CD4-positive, alpha-beta T cell treated with Interleukin-15 for 4 hours (primary cell): ENCODE results near the gene CDA.
"Not testable (repeated sequence)": the region's sequence is repeated elsewhere in the genome, so short reads cannot be mapped to it uniquely, and the experiment has no call there.

ENCODE experiments used
- DNase-seq: peaks from one replicate; pipeline ENCODE4 v3.0.0-alpha.2; 2020; ENCODE audit warnings: low spot score

The CDA gene

DNA sequence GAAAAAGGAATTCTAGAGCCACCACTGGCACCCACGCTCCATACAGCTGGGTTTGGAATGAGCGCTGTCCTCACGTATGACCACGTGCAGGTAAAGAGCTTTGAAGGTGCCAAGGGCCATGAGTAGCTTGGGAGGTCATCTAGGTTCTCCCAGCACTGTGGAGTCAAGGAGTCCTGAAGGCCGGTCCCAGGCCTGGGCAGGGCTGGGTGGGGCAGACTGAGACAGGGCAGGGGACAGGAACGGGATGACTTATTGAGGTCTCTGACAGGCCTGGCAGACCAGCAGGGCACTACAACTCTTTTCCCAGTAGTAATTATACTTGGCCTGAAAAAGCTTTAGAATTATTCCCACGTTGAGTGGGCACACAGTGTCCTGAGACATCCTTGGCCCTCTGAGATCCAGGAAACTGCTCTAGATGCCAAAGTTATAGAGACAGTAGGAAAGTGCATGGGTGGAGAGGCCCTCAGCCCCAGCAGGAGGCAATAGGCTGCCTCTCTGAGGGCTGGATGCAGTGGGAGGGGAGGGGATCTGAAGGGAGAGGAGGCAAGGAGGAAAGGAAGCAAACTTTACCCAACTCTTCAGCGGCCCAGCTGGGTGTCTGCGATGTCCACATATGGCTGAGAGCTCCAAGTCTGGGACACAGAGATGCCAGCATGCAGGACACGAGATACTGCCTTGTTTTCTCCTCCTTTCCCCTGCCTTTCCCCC lies 1.8 kb upstream of the CDA start:
- no peak for DNase-seq

GRCh38 chr1:20587661-20588053 lies 1.2 kb upstream of the CDA start:
- no peak for DNase-seq

GRCh38 chr1:20589331-20590278 lies 708 bp downstream of the CDA start:
- no peak for DNase-seq

DNA sequence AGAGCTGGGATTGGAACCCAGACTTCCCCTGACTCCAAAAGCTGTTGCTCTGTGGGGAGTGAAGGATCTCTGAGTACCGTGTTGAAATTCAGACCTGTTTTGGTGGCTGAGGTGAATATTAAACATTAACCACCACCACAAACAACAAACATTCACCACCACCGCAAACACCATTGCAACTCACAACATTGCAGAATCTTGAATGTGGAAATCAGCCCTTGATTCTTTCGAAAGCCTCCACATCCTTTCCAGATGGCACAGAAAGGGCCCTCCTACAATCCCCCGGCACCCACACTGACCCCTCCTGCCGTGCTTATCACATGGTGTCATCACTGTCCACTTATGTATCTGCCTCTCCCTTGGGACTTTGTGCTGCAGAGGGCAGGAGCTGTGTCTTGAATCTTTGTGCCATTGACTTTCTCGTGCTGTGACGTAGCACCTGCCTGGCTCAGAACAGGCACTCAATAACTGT lies 1.4 kb downstream of the CDA start:
- no peak for DNase-seq

DNA sequence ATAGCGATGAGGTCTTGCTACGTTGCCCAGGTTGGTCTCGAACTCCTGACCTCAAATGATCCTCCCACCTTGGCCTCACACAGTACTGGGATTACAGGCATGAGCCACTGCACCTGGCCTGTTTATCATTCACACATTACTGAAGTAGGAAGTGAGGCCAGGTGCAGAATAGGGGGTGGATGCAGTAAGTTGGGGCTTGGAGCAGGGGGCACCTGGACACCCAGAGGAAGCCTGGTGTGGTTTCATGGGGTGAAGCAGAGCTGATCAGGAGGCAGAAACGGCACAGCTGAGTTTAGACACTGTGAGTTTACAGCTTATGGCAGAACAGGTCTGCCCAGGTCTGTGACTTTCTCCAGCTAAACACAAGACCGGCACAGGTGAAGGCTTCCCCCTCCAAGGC lies 4.9 kb downstream of the CDA start:
- DNase-seq: no peak

- DNase-seq: no peak
Observed at GRCh38 chr1:20594746-20595145, 5.8 kb downstream of the CDA start.

GRCh38 chr1:20596106-20596505 lies 7.2 kb downstream of the CDA start:
- DNase-seq: no peak

DNA sequence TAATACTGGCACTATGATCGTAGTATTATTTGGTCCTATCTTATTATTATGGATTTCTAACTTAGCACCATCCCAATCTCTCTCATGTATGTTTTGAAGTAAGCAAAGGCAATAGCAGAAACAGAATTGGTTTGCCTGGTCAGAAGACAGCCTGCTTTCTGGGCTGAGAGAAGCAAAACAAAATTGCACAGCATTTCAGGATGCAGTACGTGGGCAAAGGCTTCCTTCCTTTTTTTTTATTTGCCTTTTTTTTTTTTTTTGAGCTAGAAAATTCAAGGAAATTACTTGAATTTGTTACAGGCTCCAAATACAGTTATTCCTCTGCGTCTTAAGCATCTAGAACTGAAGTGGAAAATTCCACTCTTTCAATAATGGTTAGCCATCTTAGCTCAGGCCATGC lies 8.8 kb downstream of the CDA start:
- DNase-seq: no peak

GRCh38 chr1:20600156-20600555 lies 11.3 kb downstream of the CDA start:
- DNase-seq: no peak

GRCh38 chr1:20601129-20601825 lies 12.4 kb downstream of the CDA start:
- no peak for DNase-seq

- no peak for DNase-seq
Observed at GRCh38 chr1:20602851-20603450, 14.1 kb downstream of the CDA start.

- no peak for DNase-seq
Observed at GRCh38 chr1:20603504-20604464, 14.9 kb downstream of the CDA start.

DNA sequence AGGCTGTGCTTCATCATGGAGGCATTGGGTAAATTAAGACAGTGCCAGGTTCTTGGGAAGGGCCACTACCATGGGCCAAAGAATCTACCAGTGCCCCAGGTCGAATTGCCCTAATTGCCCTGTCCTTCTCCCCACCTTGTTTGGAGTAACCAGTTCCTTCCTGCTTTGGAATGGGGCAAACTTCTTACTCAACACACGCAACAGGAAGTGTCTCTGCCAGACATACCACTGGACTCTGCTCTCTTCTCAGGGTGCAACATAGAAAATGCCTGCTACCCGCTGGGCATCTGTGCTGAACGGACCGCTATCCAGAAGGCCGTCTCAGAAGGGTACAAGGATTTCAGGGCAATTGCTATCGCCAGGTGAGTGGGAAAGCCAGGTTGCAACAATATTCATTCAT lies 15.8 kb downstream of the CDA start:
- DNase-seq: no peak

DNA sequence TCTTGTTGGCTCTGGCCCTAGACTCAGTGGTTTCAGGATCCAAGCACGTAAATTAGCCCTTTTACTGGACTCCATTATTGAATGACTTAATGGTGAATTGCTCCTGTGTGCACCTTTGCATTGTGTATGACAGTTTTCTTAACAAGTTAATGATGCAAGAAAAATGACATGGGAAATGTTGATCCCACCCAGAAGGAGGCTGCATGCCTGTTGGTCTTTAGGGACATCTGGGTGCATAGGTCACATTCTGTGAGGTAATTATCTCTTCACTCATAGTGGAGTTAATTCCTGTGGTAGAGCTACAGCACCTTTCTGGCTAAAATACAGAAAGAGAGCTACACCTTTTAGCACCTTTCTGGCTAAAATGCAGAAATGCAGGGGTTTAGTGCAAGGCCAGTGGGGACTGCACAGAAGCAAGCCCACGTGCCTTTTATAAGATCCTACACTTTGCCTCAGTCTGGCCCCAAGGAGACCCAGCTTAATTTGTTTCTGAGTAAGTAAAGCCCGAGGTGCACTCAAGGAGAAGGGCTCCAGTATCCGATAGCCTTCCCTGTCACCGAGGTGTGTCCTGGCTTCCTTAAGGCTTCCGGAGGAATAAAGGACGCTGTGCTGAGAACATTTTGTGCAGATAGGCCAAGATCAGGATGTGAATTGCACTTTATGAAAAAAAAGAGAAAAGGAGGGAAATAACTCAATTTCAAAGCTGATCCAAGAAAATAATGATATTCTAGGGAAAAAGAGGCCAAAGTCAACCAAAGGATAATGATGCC lies 18.1 kb downstream of the CDA start:
- DNase-seq: not testable (repeated sequence)

GRCh38 chr1:20609541-20609940 lies 20.6 kb downstream of the CDA start:
- DNase-seq: no peak

DNA sequence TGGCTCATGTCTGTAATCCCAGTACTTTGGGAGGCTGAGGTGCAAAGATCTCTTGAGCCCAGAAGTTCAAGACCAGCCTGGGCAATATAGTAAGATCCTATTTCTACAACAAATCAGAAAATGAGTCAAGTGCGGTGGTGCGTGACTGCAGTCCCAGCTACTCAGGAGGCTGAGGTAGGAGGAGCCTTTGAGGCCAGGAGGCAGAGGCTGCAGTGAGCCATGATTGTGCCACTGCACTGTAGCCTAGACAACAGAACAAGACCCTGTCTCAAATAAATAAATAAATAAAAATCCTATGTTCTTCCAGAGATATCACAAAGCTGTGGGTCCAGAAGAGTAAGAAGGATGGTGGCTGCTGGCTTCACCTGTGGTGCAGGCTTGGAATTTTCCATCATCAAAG lies 22.1 kb downstream of the CDA start:
- no peak for DNase-seq

DNA sequence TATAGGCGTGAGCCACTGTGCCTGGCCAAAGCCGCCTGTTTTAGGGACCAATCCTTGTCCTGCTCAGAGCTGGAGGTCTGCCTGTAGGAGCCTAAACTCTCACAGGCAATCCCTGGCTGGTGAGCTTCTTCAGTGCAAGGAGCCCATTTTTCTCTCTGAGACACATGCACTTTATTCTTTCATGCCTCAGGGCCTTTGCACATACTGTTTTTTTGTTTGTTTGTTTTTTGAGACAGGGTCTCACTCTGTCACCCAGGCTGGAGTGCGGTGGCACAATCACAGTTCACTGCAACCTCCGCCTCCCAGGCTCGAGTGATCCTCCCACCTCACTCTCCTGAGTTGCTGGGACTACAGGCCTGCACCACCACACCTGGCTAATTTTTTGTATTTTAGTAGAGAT lies 22.8 kb downstream of the CDA start:
- no peak for DNase-seq

DNA sequence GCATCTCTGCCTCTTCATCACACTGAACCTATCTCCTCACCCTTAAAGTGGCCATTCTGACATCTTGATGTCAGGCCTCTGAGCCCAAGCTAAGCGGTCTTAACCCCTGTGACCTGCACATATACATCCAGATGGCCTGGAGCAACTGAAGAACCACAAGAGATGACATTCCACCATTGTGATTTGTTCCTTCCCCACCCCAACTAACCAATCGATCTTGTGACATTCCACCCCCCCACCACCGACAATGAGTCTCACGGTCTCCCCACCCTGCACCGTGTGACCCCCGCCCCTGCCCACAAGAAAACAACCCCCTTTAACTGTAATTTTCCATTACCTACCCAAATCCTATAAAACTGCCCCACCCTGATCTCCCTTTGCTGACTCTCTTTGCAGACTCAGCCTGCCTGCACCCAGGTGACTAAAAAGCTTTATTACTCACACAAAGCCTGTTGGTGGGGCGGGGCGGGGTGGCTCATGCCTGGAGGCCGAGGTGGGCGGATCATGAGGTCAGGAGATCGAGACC lies 23.4 kb downstream of the CDA start:
- no peak for DNase-seq

GRCh38 chr1:20614131-20614579 lies 25.3 kb downstream of the CDA start:
- DNase-seq: no peak
